AG09319 (cell line): Measurements from ENCODE around the gene MIEF1.

Source experiments
- DNase-seq: peaks from one replicate; pipeline ENCODE4 v3.0.0-alpha.2; 2010; ENCODE audit warnings: low read depth; ENCODE audit errors: extremely low read depth
- CTCF ChIP-seq: IDR thresholded peaks from 2 replicates; pipeline ENCODE4 v1.5.1; 2011; ENCODE audit warnings: low read depth, mild to moderate bottlenecking, inconsistent platforms, low read length, moderate library complexity

Gene MIEF1

GRCh38 chr22:39522567-39523300 lies 20.6 kb downstream of the MIEF1 start:
- no peak for TF ChIP-seq CTCF
- DNase-seq, result no peak

- TF ChIP-seq CTCF, result no peak
- no peak for DNase-seq
Measured at GRCh38 chr22:39524089-39524752, 22.1 kb downstream of the MIEF1 start.

GRCh38 chr22:39524753-39525657 lies 22.9 kb downstream of the MIEF1 start:
- TF ChIP-seq CTCF, result no peak
- no peak for DNase-seq

- no peak for TF ChIP-seq CTCF
- no peak for DNase-seq
Measured at GRCh38 chr22:39525658-39525975, 23.5 kb downstream of the MIEF1 start.

- TF ChIP-seq CTCF, result no peak
- DNase-seq, result no peak
Measured at GRCh38 chr22:39526736-39527171, 24.7 kb downstream of the MIEF1 start.

GRCh38 chr22:39527481-39527961 lies 25.4 kb downstream of the MIEF1 start:
- TF ChIP-seq CTCF, result no peak
- DNase-seq, result no peak
